ENCODE data around the gene SLC16A9. TPM values are rescaled to one million over a fixed set of nuclear protein-coding genes. Genes with fewer than 3 reads are reported as not detected.
"Not testable (repeated sequence)": the region's sequence is repeated elsewhere in the genome, so short reads cannot be mapped to it uniquely, and the experiment has no call there.

Gene SLC16A9
- total RNA-seq, 1 donor from 2014 or later: 11.6 TPM

GRCh38 chr10:59741583-59741982, 31.9 kb upstream of the SLC16A9 start:
- TF ChIP-seq, protein P1, sequence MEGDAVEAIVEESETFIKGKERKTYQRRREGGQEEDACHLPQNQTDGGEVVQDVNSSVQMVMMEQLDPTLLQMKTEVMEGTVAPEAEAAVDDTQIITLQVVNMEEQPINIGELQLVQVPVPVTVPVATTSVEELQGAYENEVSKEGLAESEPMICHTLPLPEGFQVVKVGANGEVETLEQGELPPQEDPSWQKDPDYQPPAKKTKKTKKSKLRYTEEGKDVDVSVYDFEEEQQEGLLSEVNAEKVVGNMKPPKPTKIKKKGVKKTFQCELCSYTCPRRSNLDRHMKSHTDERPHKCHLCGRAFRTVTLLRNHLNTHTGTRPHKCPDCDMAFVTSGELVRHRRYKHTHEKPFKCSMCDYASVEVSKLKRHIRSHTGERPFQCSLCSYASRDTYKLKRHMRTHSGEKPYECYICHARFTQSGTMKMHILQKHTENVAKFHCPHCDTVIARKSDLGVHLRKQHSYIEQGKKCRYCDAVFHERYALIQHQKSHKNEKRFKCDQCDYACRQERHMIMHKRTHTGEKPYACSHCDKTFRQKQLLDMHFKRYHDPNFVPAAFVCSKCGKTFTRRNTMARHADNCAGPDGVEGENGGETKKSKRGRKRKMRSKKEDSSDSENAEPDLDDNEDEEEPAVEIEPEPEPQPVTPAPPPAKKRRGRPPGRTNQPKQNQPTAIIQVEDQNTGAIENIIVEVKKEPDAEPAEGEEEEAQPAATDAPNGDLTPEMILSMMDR (IDR thresholded peaks at IDR 0.05; ENCODE audit: unreplicated experiment): no peak
- Mint-ChIP-seq H3K9me3 (ENCODE audit: low read depth) (peaks cover 3% of the 10 kb centered on the region), H3K27me3 (no peaks in the 10 kb centered on the region), H3K27ac (no peak overlapping the region), H3K4me1 (ENCODE audit: low read depth) (peaks cover 15% of the 10 kb centered on the region), H3K4me3 (ENCODE audit: low read depth) (no peak overlapping the region), H3K36me3 (ENCODE audit: insufficient read depth) (no peaks in the 10 kb centered on the region)
- DNase-seq (ENCODE audit: low spot score, unreplicated experiment): no peak

GRCh38 chr10:59741048-59741447, 31.4 kb upstream of the SLC16A9 start:
- Mint-ChIP-seq H3K27me3 (no peaks in the 10 kb centered on the region), H3K4me3 (ENCODE audit: low read depth) (no peak overlapping the region), H3K9me3 (ENCODE audit: low read depth) (peaks cover 3% of the 10 kb centered on the region), H3K4me1 (ENCODE audit: low read depth) (peaks cover 15% of the 10 kb centered on the region), H3K27ac (no peak overlapping the region), H3K36me3 (ENCODE audit: insufficient read depth) (no peaks in the 10 kb centered on the region)
- TF ChIP-seq, protein P1 (IDR thresholded peaks at IDR 0.05; ENCODE audit: unreplicated experiment): no peak
- no peak for DNase-seq (ENCODE audit: low spot score, unreplicated experiment)

- H3K4me1 Mint-ChIP-seq (ENCODE audit: low read depth): peaks cover 21% of the 10 kb centered on the region
- H3K9me3 Mint-ChIP-seq (ENCODE audit: low read depth): peaks cover 3% of the 10 kb centered on the region
- no peak overlapping the region for H3K4me3 Mint-ChIP-seq (ENCODE audit: low read depth)
- TF ChIP-seq, protein P1 (IDR thresholded peaks at IDR 0.05; ENCODE audit: unreplicated experiment): no peak
- H3K36me3 Mint-ChIP-seq (ENCODE audit: insufficient read depth): no peaks in the 10 kb centered on the region
- H3K27ac Mint-ChIP-seq: no peak overlapping the region
- no peak for DNase-seq (ENCODE audit: low spot score, unreplicated experiment)
- H3K27me3 Mint-ChIP-seq: no peaks in the 10 kb centered on the region
These were observed 27.1 kb upstream of the SLC16A9 start for GRCh38 chr10:59736749-59737148.

GRCh38 chr10:59735296-59735695, 25.6 kb upstream of the SLC16A9 start:
- Mint-ChIP-seq H3K9me3 (ENCODE audit: low read depth) (peaks cover 3% of the 10 kb centered on the region), H3K4me1 (ENCODE audit: low read depth) (peaks cover 21% of the 10 kb centered on the region), H3K27ac (no peak overlapping the region), H3K27me3 (no peaks in the 10 kb centered on the region), H3K4me3 (ENCODE audit: low read depth) (no peak overlapping the region), H3K36me3 (ENCODE audit: insufficient read depth) (no peaks in the 10 kb centered on the region)
- DNase-seq (ENCODE audit: low spot score, unreplicated experiment): no peak
- TF ChIP-seq, protein P1 (IDR thresholded peaks at IDR 0.05; ENCODE audit: unreplicated experiment): no peak

DNA sequence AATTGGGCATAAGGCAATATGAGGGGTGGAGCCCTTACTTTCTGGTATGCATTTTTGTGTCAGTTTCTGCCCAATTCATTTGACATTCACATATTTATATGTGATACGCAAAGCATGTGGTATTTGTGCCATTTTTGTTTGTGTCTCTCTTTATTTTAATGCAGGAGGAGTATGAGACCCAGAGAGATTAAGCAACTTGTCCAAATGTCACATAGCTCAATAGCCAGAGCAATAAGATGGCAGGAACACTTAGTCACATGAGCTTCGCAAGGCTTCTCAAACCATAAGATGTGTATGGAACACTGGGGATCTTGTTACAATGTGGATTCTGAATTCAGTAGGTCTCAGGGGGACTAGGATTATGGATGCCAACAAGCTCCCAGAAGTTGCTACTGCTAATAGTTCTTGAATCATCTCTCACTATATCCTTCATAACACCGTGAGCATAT, 24.4 kb upstream of the SLC16A9 start:
- H3K4me1 Mint-ChIP-seq (ENCODE audit: low read depth): peaks cover 23% of the 10 kb centered on the region
- no peak overlapping the region for H3K27ac Mint-ChIP-seq
- TF ChIP-seq, protein P1 (IDR thresholded peaks at IDR 0.05; ENCODE audit: unreplicated experiment): no peak
- no peak overlapping the region for H3K4me3 Mint-ChIP-seq (ENCODE audit: low read depth)
- DNase-seq (ENCODE audit: low spot score, unreplicated experiment): no peak
- peaks cover 3% of the 10 kb centered on the region for H3K9me3 Mint-ChIP-seq (ENCODE audit: low read depth)
- no peaks in the 10 kb centered on the region for H3K36me3 Mint-ChIP-seq (ENCODE audit: insufficient read depth)
- H3K27me3 Mint-ChIP-seq: no peaks in the 10 kb centered on the region

- H3K4me1 Mint-ChIP-seq (ENCODE audit: low read depth): peaks cover 22% of the 10 kb centered on the region
- not testable (repeated sequence) for H3K9me3 Mint-ChIP-seq (ENCODE audit: low read depth); H3K27me3 Mint-ChIP-seq; DNase-seq (ENCODE audit: low spot score, unreplicated experiment); H3K36me3 Mint-ChIP-seq (ENCODE audit: insufficient read depth); H3K27ac Mint-ChIP-seq; H3K4me3 Mint-ChIP-seq (ENCODE audit: low read depth)
These were observed 23.8 kb upstream of the SLC16A9 start for GRCh38 chr10:59733321-59734013.

DNA sequence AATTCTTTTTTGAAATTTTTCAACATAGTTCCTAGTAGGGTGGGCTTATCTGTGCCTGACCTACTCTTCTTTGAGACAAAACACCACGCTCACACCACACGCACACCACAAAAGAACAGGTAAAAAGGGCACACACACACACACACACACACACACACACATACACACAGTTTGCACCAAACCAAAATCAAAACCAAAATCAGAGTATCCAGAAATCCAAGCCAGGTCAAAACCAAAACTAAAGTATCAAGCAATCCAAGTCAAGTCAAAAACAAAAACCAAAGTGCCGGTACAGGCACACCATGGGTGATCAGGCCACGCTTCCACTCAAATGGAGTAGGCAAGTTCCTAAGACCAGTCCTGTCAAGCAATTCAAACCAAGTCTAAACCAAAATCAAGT, 23.2 kb upstream of the SLC16A9 start:
- not testable (repeated sequence) for H3K27ac Mint-ChIP-seq; H3K27me3 Mint-ChIP-seq; H3K4me3 Mint-ChIP-seq (ENCODE audit: low read depth); H3K36me3 Mint-ChIP-seq (ENCODE audit: insufficient read depth); H3K9me3 Mint-ChIP-seq (ENCODE audit: low read depth); DNase-seq (ENCODE audit: low spot score, unreplicated experiment)
- H3K4me1 Mint-ChIP-seq (ENCODE audit: low read depth): peaks cover 16% of the 10 kb centered on the region

DNA sequence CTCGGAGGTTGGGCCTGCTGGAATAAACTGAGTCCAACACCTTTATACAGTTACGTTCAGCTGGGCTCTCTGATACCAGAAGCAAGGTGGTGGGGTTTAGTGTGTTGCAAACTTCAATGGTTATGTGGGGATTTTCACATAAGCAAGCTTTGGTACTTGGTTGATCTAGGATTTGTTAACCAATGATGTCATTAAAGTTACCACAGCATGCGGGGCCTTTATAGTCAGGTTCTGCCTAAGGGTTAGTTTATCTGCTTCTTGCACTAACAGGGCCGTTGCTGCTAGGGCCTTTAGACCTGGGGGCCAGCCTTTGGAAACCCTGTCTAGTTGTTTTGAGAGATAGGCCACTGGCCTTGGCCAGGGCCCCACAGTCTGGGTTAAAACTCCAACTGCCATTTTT, 19.5 kb upstream of the SLC16A9 start:
- not testable (repeated sequence) for H3K27me3 Mint-ChIP-seq; H3K4me3 Mint-ChIP-seq (ENCODE audit: low read depth); H3K4me1 Mint-ChIP-seq (ENCODE audit: low read depth); DNase-seq (ENCODE audit: low spot score, unreplicated experiment); H3K36me3 Mint-ChIP-seq (ENCODE audit: insufficient read depth); H3K9me3 Mint-ChIP-seq (ENCODE audit: low read depth); H3K27ac Mint-ChIP-seq

All from progenitor cell of endocrine pancreas (in vitro differentiated cells).